ENCODE results near the gene GTF2A2.

DNA sequence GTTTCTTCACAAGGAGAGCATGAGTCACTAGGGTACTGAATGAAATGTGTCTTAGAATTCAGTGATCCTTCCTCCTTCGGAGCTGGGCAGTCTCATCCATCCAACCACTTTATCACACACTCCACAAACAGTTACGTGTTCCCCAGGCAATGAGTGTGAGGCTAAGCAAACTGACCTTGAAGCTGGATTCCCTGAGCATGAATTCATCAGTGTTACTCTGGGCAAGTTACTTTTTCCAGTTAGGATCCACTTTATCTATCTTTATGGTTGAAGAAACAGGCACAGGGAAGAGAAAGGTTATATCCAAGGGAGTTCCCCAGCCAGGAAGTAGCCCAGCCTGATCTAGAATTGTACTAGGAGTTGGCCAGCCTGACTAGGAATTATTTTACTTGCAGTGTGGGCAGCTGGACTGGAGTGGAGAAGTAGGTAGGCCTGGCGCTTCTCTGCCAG is 62.8 kb downstream of the GTF2A2 start:
- TF ChIP-seq, protein P1, sequence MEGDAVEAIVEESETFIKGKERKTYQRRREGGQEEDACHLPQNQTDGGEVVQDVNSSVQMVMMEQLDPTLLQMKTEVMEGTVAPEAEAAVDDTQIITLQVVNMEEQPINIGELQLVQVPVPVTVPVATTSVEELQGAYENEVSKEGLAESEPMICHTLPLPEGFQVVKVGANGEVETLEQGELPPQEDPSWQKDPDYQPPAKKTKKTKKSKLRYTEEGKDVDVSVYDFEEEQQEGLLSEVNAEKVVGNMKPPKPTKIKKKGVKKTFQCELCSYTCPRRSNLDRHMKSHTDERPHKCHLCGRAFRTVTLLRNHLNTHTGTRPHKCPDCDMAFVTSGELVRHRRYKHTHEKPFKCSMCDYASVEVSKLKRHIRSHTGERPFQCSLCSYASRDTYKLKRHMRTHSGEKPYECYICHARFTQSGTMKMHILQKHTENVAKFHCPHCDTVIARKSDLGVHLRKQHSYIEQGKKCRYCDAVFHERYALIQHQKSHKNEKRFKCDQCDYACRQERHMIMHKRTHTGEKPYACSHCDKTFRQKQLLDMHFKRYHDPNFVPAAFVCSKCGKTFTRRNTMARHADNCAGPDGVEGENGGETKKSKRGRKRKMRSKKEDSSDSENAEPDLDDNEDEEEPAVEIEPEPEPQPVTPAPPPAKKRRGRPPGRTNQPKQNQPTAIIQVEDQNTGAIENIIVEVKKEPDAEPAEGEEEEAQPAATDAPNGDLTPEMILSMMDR (IDR thresholded peaks at IDR 0.05) = no peak
- TF ChIP-seq POLR2A (IDR thresholded peaks at IDR 0.05) = no peak
